ENCODE data around the gene NRXN2. TPM values are rescaled to one million over a fixed set of nuclear protein-coding genes. Genes with fewer than 3 reads are reported as not detected.
"Not testable (repeated sequence)": the region's sequence is repeated elsewhere in the genome, so short reads cannot be mapped to it uniquely, and the experiment has no call there.

The NRXN2 gene
- polyA plus RNA-seq, 1 experiment, result not detected

GRCh38 chr11:64665411-64665821, 57.6 kb downstream of the NRXN2 start:
- Histone ChIP-seq H3K4me3 (ENCODE audit: low read depth, low read length) (no peak overlapping the region), H3K9me3 (ENCODE audit: control insufficient read depth, insufficient read depth, low read length) (no peaks in the 10 kb centered on the region), H3K27ac (ENCODE audit: low read depth, low read length) (no peak overlapping the region), H3K27me3 (ENCODE audit: control insufficient read depth, insufficient read depth, low read length) (peaks cover 18% of the 10 kb centered on the region)
- ChIA-PET CTCF (interaction anchor here (1.8 kb wide), 1 partner anchor 13 kb away, joined by 7 read pairs; no protein-coding TSS in a partner anchor), POLR2A (no interaction called here)
- no peak for TF ChIP-seq CTCF (IDR thresholded peaks at IDR 0.05; ENCODE audit: low read depth, low read length)
- no peak for DNase-seq (ENCODE audit: low read depth, low spot score)

GRCh38 chr11:64664236-64664870, 58.6 kb downstream of the NRXN2 start:
- H3K27ac ChIP-seq (ENCODE audit: low read depth, low read length); POLR2A ChIA-PET; DNase-seq (ENCODE audit: low read depth, low spot score); H3K4me3 ChIP-seq (ENCODE audit: low read depth, low read length); H3K9me3 ChIP-seq (ENCODE audit: control insufficient read depth, insufficient read depth, low read length); H3K27me3 ChIP-seq (ENCODE audit: control insufficient read depth, insufficient read depth, low read length): not testable (repeated sequence)
- CTCF ChIA-PET, result interaction anchor here (1.8 kb wide), 1 partner anchor 12 kb away, joined by 7 read pairs; no protein-coding TSS in a partner anchor

GRCh38 chr11:64663656-64664055, 59.3 kb downstream of the NRXN2 start:
- ChIA-PET POLR2A (no interaction called here), CTCF (no interaction called here)
- H3K9me3 ChIP-seq (ENCODE audit: control insufficient read depth, insufficient read depth, low read length), result no peaks in the 10 kb centered on the region
- no peak for TF ChIP-seq CTCF (IDR thresholded peaks at IDR 0.05; ENCODE audit: low read depth, low read length)
- no peak overlapping the region for H3K4me3 ChIP-seq (ENCODE audit: low read depth, low read length)
- DNase-seq (ENCODE audit: low read depth, low spot score), result no peak
- H3K27me3 ChIP-seq (ENCODE audit: control insufficient read depth, insufficient read depth, low read length), result peaks cover 5% of the 10 kb centered on the region
- no peak overlapping the region for H3K27ac ChIP-seq (ENCODE audit: low read depth, low read length)

GRCh38 chr11:64661614-64662013, 61.4 kb downstream of the NRXN2 start:
- no peak for DNase-seq (ENCODE audit: low read depth, low spot score)
- Histone ChIP-seq H3K4me3 (ENCODE audit: low read depth, low read length) (no peak overlapping the region), H3K27me3 (ENCODE audit: control insufficient read depth, insufficient read depth, low read length) (no peaks in the 10 kb centered on the region), H3K9me3 (ENCODE audit: control insufficient read depth, insufficient read depth, low read length) (no peaks in the 10 kb centered on the region), H3K27ac (ENCODE audit: low read depth, low read length) (no peak overlapping the region)
- ChIA-PET CTCF (interaction anchor here (0.9 to 2.1 kb wide), 4 partner anchors 9 to 212 kb away, joined by 3 to 13 read pairs (median 8); no protein-coding TSS in a partner anchor), POLR2A (no interaction called here)
- TF ChIP-seq CTCF (IDR thresholded peaks at IDR 0.05; ENCODE audit: low read depth, low read length), result no peak

- CTCF ChIA-PET, result interaction anchor here (0.9 to 2.7 kb wide), 5 partner anchors 8 to 212 kb away, joined by 3 to 14 read pairs (median 12); no protein-coding TSS in a partner anchor
- no peak overlapping the region for H3K27ac ChIP-seq (ENCODE audit: low read depth, low read length)
- peak; percentile 10 for DNase-seq (ENCODE audit: low read depth, low spot score)
- TF ChIP-seq CTCF (IDR thresholded peaks at IDR 0.05; ENCODE audit: low read depth, low read length), result no peak
- H3K9me3 ChIP-seq (ENCODE audit: control insufficient read depth, insufficient read depth, low read length), result no peaks in the 10 kb centered on the region
- H3K4me3 ChIP-seq (ENCODE audit: low read depth, low read length), result no peak overlapping the region
- H3K27me3 ChIP-seq (ENCODE audit: control insufficient read depth, insufficient read depth, low read length), result no peaks in the 10 kb centered on the region
- POLR2A ChIA-PET, result no interaction called here
These were observed 61.9 kb downstream of the NRXN2 start for GRCh38 chr11:64661146-64661545.
